Measurements from ENCODE around the gene SMAD3. TPM values are rescaled to one million over a fixed set of nuclear protein-coding genes. Genes with fewer than 3 reads are reported as not detected.
A peak's percentile ranks its signal among the peaks of the same experiment; 100 is the strongest.

SMAD3 gene
- total and polyA plus RNA-seq, 2 donors (not counting 1 experiment from before 2014, with no cell fraction given), result 55.9 to 163 TPM

GRCh38 chr15:67196222-67196621 lies 130.8 kb downstream of the SMAD3 start:
- no peak for ATAC-seq (ENCODE audit: low read depth)
- Mint-ChIP-seq H3K27me3 (no peaks in the 10 kb centered on the region), H3K4me1 (peaks cover 22% of the 10 kb centered on the region), H3K9me3 (ENCODE audit: insufficient read depth) (no peaks in the 10 kb centered on the region), H3K27ac (peak overlapping the region; percentile 83), H3K4me3 (no peak overlapping the region)
- POLR2A ChIA-PET, result no interaction called here
- Histone ChIP-seq H3K4me1 (ENCODE audit: control insufficient read depth in 2 of 2, insufficient read depth in 2 of 2, low read length in 2 of 2) (peaks cover 6 to 13% of the 10 kb centered on the region in 2 donors), H3K9ac (ENCODE audit: low read length) (no peak overlapping the region), H3K27ac (ENCODE audit: low read length in 2 of 2) (no peak overlapping the region), H3K36me3 (replicated peaks in 1 of 2; ENCODE audit: control extremely low read depth in 1 of 2, control insufficient read depth in 1 of 2, extremely low read depth in 1 of 2, insufficient read depth in 2 of 2, low read length in 1 of 2) (peaks cover 11 to 32% of the 10 kb centered on the region in 2 experiments), H3K9me3 (ENCODE audit: control extremely low read depth in 1 of 3, control insufficient read depth in 2 of 3, insufficient read depth in 1 of 3, low read length in 2 of 3) (no peaks in the 10 kb centered on the region), H3K79me2 (ENCODE audit: control insufficient read depth, insufficient read depth, low read length) (no peaks in the 10 kb centered on the region), H2AFZ (ENCODE audit: insufficient read depth, low read depth, low read length, poor library complexity, severe bottlenecking) (no peak overlapping the region), H4K20me1 (ENCODE audit: control insufficient read depth, insufficient read depth, low read length, poor library complexity, severe bottlenecking) (no peaks in the 10 kb centered on the region), H3K4me2 (replicated peaks; ENCODE audit: low read depth, low read length, poor library complexity, severe bottlenecking) (no peak overlapping the region), H3K4me3 (ENCODE audit: control extremely low read depth in 1 of 5, extremely low read depth in 1 of 5, insufficient read depth in 1 of 5, low read depth in 2 of 5, low read length in 4 of 5) (no peak overlapping the region), H3K27me3 (replicated peaks in 1 of 4; ENCODE audit: control extremely low read depth in 1 of 4, control insufficient read depth in 3 of 4, insufficient read depth in 4 of 4, low read length in 3 of 4) (no peaks in the 10 kb centered on the region)
- TF ChIP-seq EZH2 (IDR thresholded peaks at IDR 0.05; ENCODE audit: borderline replicate concordance, insufficient read depth, low read depth, low read length, poor library complexity, severe bottlenecking) (no peak), CTCF (IDR thresholded peaks at IDR 0.05) (no peak)
- CTCF ChIA-PET, result interaction anchor here (0.6 to 1.4 kb wide), 2 partner anchors 250 to 577 kb away, joined by 6 to 7 read pairs; no protein-coding TSS in a partner anchor
- no peak for DNase-seq
- 97% methylated on average over 4 of the region's 6 CpGs for WGBS (ENCODE audit: insufficient coverage)
- intact Hi-C loops (cut with micrococcal nuclease), result no loop called here

GRCh38 chr15:67196672-67197363 lies 131.4 kb downstream of the SMAD3 start:
- intact Hi-C loops (cut with micrococcal nuclease), result no loop called here
- DNase-seq (no peak), ATAC-seq (ENCODE audit: low read depth) (no peak)
- Mint-ChIP-seq H3K4me3 (no peak overlapping the region), H3K9me3 (ENCODE audit: insufficient read depth) (no peaks in the 10 kb centered on the region), H3K4me1 (peaks cover 22% of the 10 kb centered on the region), H3K27me3 (no peaks in the 10 kb centered on the region), H3K27ac (peak overlapping the region; percentile 83)
- Histone ChIP-seq H2AFZ (ENCODE audit: insufficient read depth, low read depth, low read length, poor library complexity, severe bottlenecking) (no peak overlapping the region), H3K4me2 (replicated peaks; ENCODE audit: low read depth, low read length, poor library complexity, severe bottlenecking) (no peak overlapping the region), H3K79me2 (ENCODE audit: control insufficient read depth, insufficient read depth, low read length) (no peaks in the 10 kb centered on the region), H3K4me3 (ENCODE audit: control extremely low read depth in 1 of 5, extremely low read depth in 1 of 5, insufficient read depth in 1 of 5, low read depth in 2 of 5, low read length in 4 of 5) (no peak overlapping the region), H3K4me1 (ENCODE audit: control insufficient read depth in 2 of 2, insufficient read depth in 2 of 2, low read length in 2 of 2) (peaks cover 6 to 13% of the 10 kb centered on the region in 2 donors), H3K27ac (ENCODE audit: low read length in 2 of 2) (peak overlapping the region in 1 of 2 donors; percentile 24), H3K36me3 (replicated peaks in 1 of 2; ENCODE audit: control extremely low read depth in 1 of 2, control insufficient read depth in 1 of 2, extremely low read depth in 1 of 2, insufficient read depth in 2 of 2, low read length in 1 of 2) (peaks cover 6 to 30% of the 10 kb centered on the region in 2 experiments), H3K9me3 (ENCODE audit: control extremely low read depth in 1 of 3, control insufficient read depth in 2 of 3, insufficient read depth in 1 of 3, low read length in 2 of 3) (no peaks in the 10 kb centered on the region), H3K27me3 (replicated peaks in 1 of 4; ENCODE audit: control extremely low read depth in 1 of 4, control insufficient read depth in 3 of 4, insufficient read depth in 4 of 4, low read length in 3 of 4) (no peaks in the 10 kb centered on the region), H3K9ac (ENCODE audit: low read length) (no peak overlapping the region), H4K20me1 (ENCODE audit: control insufficient read depth, insufficient read depth, low read length, poor library complexity, severe bottlenecking) (no peaks in the 10 kb centered on the region)
- WGBS (ENCODE audit: insufficient coverage), result over 99% methylated on average over 8 of the region's 8 CpGs
- no peak for TF ChIP-seq CTCF (IDR thresholded peaks at IDR 0.05)
- ChIA-PET CTCF (interaction anchor here (1.4 kb wide), 1 partner anchor 250 kb away, joined by 6 read pairs; no protein-coding TSS in a partner anchor), POLR2A (no interaction called here)
